ENCODE measurements around the gene SUN1.
"Not testable (repeated sequence)": the region's sequence is repeated elsewhere in the genome, so short reads cannot be mapped to it uniquely, and the experiment has no call there.

The SUN1 gene, protein sequence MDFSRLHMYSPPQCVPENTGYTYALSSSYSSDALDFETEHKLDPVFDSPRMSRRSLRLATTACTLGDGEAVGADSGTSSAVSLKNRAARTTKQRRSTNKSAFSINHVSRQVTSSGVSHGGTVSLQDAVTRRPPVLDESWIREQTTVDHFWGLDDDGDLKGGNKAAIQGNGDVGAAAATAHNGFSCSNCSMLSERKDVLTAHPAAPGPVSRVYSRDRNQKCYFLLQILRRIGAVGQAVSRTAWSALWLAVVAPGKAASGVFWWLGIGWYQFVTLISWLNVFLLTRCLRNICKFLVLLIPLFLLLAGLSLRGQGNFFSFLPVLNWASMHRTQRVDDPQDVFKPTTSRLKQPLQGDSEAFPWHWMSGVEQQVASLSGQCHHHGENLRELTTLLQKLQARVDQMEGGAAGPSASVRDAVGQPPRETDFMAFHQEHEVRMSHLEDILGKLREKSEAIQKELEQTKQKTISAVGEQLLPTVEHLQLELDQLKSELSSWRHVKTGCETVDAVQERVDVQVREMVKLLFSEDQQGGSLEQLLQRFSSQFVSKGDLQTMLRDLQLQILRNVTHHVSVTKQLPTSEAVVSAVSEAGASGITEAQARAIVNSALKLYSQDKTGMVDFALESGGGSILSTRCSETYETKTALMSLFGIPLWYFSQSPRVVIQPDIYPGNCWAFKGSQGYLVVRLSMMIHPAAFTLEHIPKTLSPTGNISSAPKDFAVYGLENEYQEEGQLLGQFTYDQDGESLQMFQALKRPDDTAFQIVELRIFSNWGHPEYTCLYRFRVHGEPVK

DNA sequence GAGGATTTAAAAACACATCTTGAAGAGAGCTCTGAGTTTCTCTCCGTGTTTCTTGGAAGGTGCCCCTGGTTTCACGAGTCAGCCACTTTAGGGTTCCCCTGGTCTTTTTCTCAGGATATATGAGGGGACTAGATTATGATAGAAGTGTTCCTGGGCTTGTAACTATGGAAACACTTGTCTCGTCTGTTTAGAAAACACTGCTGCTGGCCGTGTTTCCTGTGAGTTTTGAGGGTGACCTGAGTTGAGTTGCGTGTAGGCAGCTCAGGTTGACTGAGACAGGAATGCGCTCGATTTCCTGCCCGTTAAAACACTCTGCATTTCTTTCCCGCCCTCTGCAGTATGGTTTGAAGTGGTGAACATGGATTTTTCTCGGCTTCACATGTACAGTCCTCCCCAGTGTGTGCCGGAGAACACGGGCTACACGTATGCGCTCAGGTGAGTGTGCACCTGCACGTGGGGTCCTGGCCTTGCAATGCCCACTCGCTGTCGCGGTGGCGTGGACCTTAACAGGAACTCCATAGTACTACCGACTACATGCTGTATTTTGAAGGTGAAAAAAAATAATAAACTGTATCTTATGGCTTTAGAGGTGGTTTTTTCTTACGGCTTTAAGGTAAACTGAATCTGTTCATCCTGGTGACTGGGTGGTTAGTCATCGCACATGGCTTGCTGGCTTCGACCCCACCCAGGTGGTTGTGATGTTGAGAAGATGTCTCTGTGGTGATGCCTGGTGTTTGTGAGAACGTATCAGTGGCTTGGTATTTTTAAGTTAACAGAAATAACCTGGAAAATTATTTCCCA, at the start of gene SUN1:
Gene SUN1 (plus strand): TSS at position 310 of the 801 bp plus-strand sequence. CDS start 49 bp downstream, at position 359.
- no peak within 1 kb of the TSS for H3K4me3 ChIP-seq (ENCODE audit: low read depth, low read length)

DNA sequence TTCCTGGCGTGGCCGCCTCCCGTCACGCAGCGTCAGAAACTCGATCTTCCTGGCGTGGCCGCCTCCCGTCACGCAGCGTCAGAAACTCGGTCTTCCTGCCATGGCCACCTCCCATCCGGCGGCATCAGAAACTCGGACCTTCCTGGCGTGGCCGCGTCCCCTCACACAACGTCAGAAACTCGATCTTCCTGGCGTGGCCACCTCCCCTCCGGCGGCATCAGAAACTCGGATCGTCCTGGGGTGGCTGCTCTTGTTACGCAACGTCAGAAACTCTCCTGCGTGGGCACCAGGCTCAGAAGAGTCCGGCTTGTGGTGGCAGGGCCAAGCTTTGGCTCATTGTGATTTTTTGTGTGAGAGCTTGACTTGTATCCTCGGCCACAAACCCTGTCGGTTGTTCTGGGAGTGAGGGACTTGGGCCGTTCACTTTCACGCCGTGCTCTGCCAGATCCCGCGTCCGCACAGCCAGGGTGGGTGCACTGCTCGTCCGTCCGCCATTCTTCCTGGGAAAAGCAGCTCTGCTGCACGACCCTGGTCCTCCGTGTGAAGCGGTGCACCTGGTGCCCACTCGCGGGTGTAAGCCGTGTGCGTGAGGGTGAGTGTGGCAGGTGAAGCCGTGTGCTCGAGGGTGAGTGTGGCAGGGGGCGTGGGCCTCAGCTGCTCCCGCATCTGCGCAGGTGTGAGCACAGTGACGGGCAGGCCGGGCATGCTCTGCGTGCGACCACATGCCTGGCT, 49.4 kb upstream of the SUN1 start:
- no peak overlapping the region for H3K4me3 ChIP-seq (ENCODE audit: low read depth, low read length)

DNA sequence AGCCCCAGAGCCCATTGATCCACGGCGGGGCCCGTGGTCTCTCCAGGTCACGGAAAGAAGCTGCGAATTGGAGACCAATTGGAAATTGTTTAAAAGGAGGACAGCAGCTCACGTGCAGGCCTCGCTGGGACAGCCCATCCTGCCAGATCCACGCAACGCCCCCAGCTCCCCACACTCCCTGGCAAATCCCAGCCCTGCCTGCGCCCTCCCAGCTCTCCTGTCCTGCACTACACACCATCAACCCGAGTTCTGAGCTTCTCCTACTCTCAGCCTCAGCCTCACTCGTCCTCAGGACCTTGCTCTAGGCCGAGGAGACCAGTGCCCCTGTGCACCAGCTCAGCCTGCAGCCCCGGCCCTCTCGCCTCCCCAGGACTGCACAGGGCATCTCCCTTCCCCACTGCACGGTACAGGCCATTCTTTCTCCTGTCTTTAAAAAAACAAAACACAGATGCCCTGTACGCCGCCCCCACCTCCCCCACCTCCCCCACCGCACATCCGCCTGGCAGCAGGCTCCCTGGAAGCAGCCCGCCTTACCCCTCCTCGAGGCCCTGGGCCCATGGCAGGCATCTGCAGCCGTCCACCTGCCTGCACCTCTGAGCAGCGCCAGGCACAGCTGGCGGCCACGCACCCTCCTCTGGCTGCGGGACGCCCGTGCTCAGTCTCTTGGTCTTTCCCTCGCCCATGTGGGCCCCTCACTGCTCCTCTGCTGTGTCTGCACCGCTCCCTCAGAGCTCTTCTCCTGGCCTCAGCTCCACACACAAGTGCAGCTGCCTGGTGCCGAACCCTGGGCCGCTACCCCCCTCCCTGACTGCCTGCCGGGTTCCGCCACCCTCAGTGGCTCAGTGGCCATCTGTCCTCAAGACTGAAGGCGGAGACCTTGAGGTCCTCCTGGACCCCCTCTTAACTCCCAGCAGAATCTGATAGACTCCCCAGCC, 48.5 kb upstream of the SUN1 start:
- no peak overlapping the region for H3K4me3 ChIP-seq (ENCODE audit: low read depth, low read length)

DNA sequence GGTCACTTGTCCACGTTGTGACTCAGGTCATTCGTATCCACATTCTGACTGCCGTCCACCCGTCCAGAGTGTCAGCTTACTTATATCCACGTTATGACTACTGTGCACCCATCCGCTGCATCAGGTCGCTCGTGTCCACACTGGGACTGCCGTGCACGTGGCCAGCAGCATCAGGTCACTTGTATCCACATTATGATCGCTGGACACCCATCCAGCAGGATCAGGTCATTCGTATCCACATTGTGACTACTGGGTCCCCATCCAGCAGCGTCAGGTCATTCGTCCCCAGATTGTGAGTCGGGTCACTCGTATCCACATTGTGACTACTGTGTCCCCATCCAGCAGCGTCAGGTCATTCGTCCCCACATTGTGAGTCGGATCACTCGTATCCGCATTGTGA, 47.3 kb upstream of the SUN1 start:
- H3K4me3 ChIP-seq (ENCODE audit: low read depth, low read length), result no peak overlapping the region

DNA sequence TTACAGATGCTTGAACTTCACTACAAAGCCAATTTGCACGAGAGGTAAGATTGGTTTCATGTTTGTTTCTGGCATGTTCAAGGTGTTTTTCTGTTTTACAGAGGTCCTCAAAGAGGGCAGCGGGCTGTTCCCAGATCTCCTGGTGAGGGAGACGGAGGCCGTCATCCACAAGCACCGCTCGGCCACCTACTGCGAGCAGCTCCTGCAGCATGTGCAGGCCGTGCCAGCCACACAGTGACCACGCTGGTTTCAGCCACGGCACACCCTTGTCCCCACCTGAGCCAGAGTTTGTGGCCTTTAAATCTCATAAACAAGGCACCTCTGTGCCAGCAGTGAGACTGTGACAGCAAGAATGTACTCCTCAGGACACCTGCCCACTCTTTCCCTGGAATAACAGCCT, 46.9 kb upstream of the SUN1 start:
- no peak overlapping the region for H3K4me3 ChIP-seq (ENCODE audit: low read depth, low read length)

DNA sequence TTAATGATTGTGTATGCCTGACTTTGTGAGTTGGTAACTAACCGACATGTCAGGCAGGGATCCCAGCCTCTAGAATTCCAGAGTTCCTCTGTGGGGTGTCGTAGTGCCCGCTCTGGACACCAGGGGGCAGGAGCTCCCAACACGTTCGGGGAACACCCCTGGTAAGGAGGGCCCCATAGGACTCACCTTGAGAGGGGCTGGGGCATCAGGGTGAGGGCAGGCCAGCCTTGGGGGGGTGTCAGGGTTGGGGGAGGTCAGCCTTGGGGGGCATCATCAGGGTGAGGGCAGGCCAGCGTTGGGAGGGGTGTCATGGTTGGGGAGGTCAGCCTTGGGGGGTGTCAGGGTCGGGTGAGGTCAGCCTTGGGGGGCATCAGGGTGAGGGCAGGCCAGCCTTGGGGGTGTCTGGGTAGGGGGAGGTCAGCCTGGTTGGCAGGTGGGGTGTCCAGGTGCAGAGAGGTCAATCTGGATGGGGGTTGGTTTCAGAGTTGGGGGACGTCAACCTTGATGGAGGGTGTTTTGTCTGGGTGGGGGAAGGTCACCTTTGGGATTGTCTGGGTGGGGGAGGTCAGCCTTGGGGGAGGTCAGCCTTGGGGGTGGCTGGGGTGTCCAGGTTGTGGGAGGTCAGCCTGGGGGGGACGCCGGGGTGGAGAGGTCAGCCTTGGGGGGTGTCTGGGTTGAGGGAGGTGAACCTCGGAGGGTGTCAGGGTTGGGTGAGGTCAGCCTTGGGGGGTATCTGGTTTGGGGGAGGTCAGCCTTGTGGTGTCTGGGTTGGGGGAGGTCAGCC, 45.6 kb upstream of the SUN1 start:
- H3K4me3 ChIP-seq (ENCODE audit: low read depth, low read length), result no peak overlapping the region

DNA sequence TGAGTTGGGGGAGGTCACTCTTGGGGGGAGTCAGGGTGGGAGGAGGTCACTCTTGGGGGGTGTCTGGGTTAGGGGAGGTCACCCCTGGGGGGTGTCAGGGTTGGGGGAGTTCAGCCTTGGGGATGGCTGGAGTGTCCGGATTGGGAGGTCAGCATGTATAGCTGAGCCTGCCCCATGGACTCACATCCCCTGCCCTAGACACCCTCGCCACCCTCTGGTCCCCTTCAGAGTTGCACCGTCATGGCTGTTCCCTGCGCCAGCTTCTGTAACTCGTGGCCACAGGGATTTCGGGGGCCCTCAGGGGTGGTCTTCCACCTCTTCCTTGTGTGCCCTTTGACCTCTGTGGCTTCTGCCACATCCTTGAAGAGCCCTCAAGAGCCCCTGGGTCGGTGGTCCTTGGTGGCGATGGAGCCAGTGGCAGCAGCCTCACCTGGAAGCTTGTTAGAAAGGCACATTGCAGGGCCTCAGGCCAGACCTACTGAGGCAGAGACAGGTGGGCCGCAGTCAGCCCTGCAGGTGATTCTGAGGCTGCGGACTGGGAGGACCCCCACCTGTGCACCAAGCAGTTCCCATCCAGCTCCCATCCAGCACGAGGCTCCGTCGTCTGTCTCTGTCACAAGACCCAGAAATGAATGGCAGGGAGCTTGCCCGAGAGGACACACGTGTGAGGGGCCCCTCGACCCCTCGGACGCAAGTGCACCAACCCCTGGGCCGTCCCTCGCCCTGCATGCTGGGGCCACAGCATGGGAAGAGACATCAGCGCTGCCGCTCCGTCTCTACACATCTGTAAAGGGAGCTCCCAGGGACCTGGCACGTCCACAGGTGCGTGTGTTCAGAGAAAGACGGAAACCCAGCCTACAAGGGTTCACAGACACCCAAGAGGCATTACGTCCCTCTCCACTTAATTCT, 44.7 kb upstream of the SUN1 start:
- no peak overlapping the region for H3K4me3 ChIP-seq (ENCODE audit: low read depth, low read length)

DNA sequence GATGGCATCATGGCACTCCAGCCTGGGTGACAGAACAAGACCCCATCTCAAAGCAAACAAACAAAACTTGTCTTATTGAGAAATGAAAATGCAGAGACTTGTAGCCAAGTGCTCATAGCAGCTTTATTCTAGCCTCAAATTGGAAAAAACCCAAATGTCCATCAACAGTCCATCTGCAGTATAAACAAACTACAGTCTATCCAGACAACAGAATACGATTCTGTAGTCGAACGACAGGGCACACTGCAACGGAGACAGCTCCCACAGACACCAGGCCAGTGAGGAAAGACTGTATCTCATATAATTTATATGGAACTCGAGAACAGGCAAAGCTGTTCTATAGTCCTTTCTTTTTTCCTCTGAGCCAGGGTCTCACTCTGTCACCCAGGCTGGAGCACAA, 40.8 kb upstream of the SUN1 start:
- H3K4me3 ChIP-seq (ENCODE audit: low read depth, low read length), result no peak overlapping the region

DNA sequence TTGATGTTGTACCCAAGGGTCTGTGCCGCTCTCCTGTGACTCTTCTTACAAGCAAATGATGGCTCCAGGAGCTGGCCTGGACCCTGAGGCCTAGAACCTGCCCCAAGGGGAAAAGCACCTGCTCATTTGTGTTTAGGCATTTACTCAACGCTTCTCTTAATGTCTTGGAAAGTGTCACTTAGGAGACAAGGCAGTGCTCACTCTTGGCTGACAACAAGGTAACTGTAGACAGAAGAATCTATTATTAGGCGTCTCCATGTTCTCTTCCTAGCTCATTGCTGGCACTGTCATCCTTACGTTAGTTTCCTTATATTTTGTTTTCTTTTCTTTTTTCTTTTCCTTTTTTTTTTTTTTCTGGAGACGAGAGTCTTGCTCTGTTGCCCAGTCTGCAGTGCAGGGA, 38.1 kb upstream of the SUN1 start:
- H3K4me3 ChIP-seq (ENCODE audit: low read depth, low read length), result no peak overlapping the region

DNA sequence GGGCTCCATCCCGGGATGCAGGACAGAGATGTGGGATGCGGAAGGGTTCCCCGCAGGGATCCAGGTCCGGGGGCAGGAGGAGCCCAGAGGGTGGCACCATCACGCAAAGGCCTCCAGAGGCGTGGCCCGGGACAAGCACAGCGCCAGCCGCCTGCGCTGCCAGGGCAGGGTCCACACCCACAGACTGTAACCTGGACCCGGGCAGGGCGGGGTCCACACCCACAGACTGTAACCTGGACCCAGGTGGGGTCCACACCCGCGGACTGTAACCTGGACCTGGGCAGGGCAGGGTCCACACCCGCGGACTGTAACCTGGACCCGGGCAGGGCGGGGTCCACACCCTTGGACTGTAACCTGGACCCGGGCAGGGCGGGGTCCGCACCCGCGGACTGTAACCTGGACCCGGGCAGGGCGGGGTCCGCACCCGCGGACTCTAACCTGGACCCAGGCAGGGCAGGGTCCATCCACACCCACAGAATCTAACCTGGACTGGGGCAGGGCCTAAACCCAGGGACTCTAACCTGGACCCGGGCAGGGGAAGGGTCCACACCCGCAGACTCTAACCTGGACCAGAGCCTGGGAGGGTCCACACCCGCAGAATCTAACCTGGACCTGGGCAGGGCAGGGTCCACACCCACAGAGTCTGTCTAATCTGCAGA, 37.5 kb upstream of the SUN1 start:
- H3K4me3 ChIP-seq (ENCODE audit: low read depth, low read length), result no peak overlapping the region

DNA sequence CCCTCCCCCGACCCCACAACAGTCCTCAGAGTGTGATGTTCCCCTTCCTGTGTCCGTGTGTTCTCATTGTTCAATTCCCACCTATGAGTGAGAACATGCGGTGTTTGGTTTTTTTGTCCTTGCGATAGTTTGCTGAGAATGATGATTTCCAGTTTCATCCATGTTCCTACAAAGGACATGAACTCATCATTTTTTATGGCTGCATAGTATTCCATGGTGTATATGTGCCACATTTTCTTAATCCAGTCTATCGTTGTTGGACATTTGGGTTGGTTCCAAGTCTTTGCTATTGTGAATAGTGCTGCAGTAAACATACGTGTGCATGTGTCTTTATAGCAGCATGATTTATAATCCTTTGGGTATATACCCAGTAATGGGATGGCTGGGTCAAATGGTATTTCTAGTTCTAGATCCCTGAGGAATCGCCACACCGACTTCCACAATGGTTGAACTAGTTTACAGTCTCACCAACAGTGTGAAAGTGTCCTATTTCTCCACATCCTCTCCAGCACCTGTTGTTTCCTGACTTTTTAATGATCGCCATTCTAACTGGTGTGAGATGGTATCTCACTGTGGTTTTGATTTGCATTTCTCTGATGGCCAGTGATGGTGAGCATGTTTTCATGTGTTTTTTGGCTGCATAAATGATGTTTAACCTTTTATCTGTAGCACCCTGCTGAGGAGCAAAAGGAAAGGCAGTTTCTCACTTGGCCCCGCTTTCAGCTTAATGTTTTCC, 35.7 kb upstream of the SUN1 start:
- H3K4me3 ChIP-seq (ENCODE audit: low read depth, low read length), result not testable (repeated sequence)

DNA sequence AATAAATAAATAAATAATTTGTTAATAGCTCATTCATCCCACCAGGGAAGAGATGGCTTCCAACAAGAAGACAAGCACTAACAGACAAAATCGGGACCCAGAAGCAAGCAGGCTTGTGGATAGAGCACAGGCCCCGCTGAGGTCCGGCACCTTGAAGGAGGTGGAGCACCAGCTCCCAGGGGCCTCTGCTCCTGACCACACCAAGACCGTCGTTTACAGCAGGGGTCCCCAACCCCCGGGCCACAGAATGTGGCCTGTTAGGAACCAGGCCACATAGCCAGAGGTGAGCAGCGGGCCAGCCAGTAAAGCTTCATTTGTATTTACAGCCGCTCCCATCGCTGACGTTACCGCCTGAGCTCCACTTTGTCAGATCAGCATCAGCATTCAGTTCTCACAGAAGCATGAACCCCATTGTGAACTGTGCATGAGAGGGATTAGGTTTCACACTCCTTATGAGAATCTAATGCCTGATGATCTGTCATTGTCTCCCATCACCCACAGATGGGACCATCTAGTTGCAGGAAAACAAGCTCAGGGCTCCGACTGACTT, 33.3 kb upstream of the SUN1 start:
- no peak overlapping the region for H3K4me3 ChIP-seq (ENCODE audit: low read depth, low read length)

DNA sequence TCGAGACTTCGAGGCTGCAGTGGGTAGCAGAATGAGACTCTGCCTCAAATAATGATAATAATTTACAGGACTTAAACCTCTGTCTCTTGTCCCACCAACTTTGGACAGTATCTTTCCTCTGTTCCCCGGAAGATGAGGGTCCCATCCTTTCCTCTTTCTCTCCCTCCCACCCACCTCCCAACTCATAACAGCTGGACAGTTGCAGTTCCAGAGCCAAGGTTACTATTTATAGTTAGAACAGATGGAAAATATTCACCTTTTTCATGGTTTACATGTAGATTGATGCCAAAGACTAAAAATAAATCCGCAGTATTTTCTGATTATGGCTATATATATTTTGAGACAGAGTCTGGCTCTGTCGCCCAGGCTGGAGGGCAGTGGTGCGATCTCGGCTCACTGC, 31.6 kb upstream of the SUN1 start:
- no peak overlapping the region for H3K4me3 ChIP-seq (ENCODE audit: low read depth, low read length)

DNA sequence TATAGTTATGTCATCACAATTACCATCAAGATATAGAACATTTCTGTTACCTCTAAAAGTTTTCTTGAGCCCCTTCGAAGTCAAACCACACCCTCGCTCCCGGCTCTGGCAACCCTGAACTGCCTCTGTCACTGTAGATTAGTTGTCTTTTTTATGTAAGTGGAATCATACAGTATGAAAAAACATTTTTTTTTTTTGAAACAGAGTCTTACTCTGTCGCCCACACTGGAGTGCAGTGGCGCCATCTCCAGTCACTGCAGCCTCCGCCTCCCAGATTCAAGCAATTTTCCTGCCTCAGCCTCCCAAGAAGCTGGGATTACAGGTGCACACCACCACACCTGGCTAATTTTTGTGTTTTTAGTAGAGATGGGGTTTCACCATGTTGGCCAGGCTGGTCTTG, 30.9 kb upstream of the SUN1 start:
- not testable (repeated sequence) for H3K4me3 ChIP-seq (ENCODE audit: low read depth, low read length)

DNA sequence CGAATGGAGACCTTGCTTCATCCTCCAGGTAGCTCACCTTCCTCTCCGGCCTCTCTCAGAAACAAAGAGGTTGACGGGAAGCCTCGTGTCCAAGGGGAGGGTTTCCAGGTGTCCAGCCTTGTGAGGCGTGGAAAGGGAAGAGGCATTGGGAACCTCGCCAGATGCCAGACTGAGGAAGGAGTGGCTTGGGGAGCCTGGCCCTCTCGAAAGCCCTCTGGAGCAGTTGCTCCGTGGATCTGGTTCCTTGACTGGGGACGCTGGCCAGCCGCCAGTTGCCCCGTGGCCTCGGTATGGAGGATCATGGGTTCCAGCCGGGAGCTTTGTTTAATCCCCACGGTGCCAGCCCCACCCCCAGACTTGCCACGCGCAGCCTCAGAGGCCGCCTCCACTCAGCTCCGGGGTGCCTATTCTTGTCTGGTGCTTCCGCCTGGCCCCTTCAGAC, 30.3 kb upstream of the SUN1 start:
- H3K4me3 ChIP-seq (ENCODE audit: low read depth, low read length), result no peak overlapping the region

DNA sequence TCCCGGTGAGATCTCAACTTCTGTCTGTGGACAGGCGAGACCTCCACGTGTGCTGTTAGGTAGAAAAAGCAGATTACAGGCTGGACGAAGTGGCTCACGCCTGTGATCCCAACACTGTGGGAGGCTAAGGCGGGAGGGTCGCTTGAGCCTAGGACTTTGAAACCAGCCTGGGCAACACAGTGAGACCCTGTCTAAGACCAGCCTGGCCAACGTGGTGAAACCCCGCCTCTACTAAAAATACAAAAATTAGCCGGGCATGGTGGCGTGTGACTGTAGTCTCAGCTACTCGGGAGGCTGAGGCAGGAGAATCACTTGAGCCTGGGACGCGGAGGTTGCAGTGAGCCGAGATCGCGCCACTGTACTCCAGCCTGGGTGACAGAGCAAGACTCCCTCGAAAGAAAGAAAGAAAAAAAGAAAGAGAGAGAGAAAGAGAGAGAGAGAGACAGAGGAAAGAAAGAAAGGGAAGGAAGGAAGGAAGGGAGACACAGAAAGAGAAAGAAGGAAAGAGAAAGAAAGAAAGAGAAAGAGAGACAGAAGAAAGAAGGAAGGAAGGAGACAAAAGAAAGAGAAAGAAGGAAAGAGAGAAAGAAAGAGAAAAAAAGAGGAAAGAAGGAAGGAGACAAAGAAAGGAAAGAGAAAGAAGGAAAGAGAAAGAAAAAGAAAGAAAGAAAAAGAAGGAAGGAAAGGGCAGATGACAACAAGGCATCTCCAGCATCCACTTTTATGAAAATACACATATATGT, 29.6 kb upstream of the SUN1 start:
- no peak overlapping the region for H3K4me3 ChIP-seq (ENCODE audit: low read depth, low read length)

Data from iPS-11a (cell line).